Activated T-cell treated with anti-CD3 and anti-CD28 coated beads for 24 hours (primary cell): ENCODE measurements around the gene CPS1.

Experiments
- DNase-seq: peaks from one replicate; pipeline ENCODE4 v3.0.0-alpha.2; 2020; ENCODE audit warnings: low read depth

Gene CPS1

GRCh38 chr2:210556329-210556980, at the start of gene CPS1:
Gene CPS1 (plus strand): TSS chr2:210556599. CDS start chr2:210556734, 135 bp downstream.
- DNase-seq = no peak

GRCh38 chr2:210515911-210516310, 40.5 kb upstream of the CPS1 start:
- no peak for DNase-seq

- DNase-seq = no peak
Observed at GRCh38 chr2:210517264-210517663, 39.1 kb upstream of the CPS1 start.

- DNase-seq = no peak
Observed at GRCh38 chr2:210519594-210519993, 36.8 kb upstream of the CPS1 start.

- no peak for DNase-seq
Observed at GRCh38 chr2:210522399-210522798, 34.0 kb upstream of the CPS1 start.

GRCh38 chr2:210523650-210524289, 32.6 kb upstream of the CPS1 start:
- no peak for DNase-seq

GRCh38 chr2:210524533-210524932, 31.9 kb upstream of the CPS1 start:
- no peak for DNase-seq

GRCh38 chr2:210527286-210527685, 29.1 kb upstream of the CPS1 start:
- no peak for DNase-seq

- no peak for DNase-seq
Observed at GRCh38 chr2:210528716-210529115, 27.7 kb upstream of the CPS1 start.

GRCh38 chr2:210531050-210531449, 25.3 kb upstream of the CPS1 start:
- DNase-seq = no peak

GRCh38 chr2:210531482-210531881, 24.9 kb upstream of the CPS1 start:
- DNase-seq = no peak

- DNase-seq = no peak
Observed at GRCh38 chr2:210533389-210533788, 23.0 kb upstream of the CPS1 start.

- DNase-seq = no peak
Observed at GRCh38 chr2:210534879-210535278, 21.5 kb upstream of the CPS1 start.

GRCh38 chr2:210536973-210537650, 19.3 kb upstream of the CPS1 start:
- DNase-seq = no peak

- no peak for DNase-seq
Observed at GRCh38 chr2:210539035-210539434, 17.4 kb upstream of the CPS1 start.

GRCh38 chr2:210539578-210540416, 16.6 kb upstream of the CPS1 start:
- no peak for DNase-seq

- no peak for DNase-seq
Observed at GRCh38 chr2:210540471-210540870, 15.9 kb upstream of the CPS1 start.

GRCh38 chr2:210540900-210541289, 15.5 kb upstream of the CPS1 start:
- DNase-seq = no peak

GRCh38 chr2:210541290-210541902, 15.0 kb upstream of the CPS1 start:
- no peak for DNase-seq

GRCh38 chr2:210544007-210544590, 12.3 kb upstream of the CPS1 start:
- no peak for DNase-seq

GRCh38 chr2:210544831-210545230, 11.6 kb upstream of the CPS1 start:
- DNase-seq = no peak
